Measurements from ENCODE around the gene ATXN3.
A peak's percentile ranks its signal among the peaks of the same experiment; 100 is the strongest.

DNA sequence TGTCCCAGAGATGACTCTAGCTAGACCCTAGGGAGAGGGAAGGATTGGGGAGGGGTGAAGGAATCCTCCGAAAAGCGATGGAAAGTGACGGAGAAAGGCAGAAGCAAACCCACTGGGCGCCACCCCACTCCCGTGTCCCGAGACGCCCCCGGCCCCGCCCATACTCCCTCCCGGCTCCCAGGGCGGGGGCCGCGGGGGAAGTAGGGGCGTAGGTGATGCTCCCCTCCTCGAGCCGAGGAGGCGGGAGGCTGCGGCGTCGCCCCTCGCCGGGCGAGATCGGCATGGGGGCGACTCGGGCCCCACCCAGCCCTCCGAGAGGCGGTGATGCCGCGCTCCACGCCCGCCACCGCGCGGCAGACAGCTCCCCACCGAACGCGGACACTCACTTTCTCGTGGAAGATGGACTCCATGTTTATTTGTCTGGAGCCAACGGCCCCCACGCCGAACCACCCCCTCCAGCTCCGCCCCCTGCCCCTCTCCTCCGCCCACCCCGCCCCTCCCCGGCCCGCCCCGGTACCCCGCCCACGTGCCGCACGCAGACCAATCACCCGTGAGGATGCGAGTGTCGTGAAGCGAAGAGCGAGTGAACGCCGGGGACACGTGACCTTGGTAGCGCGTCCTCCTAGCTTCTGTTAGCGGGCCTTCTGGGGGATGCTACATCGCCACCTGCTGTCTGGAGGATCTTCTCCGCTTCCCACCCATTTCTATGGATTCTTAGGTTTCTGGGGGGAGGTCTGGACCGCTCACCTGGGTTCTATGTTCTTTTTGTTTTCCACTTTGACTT lies at the start of gene ATXN3:
- TF ChIP-seq, protein P1, sequence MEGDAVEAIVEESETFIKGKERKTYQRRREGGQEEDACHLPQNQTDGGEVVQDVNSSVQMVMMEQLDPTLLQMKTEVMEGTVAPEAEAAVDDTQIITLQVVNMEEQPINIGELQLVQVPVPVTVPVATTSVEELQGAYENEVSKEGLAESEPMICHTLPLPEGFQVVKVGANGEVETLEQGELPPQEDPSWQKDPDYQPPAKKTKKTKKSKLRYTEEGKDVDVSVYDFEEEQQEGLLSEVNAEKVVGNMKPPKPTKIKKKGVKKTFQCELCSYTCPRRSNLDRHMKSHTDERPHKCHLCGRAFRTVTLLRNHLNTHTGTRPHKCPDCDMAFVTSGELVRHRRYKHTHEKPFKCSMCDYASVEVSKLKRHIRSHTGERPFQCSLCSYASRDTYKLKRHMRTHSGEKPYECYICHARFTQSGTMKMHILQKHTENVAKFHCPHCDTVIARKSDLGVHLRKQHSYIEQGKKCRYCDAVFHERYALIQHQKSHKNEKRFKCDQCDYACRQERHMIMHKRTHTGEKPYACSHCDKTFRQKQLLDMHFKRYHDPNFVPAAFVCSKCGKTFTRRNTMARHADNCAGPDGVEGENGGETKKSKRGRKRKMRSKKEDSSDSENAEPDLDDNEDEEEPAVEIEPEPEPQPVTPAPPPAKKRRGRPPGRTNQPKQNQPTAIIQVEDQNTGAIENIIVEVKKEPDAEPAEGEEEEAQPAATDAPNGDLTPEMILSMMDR (IDR thresholded peaks at IDR 0.05; ENCODE audit: low read depth, low read length), result peak; percentile 67
- no peak for TF ChIP-seq EZH2phosphoT487 (IDR thresholded peaks at IDR 0.05; ENCODE audit: low read depth)
